HG03025 (cell line): ENCODE results near the gene AFMID.
"Not testable (repeated sequence)": the region's sequence is repeated elsewhere in the genome, so short reads cannot be mapped to it uniquely, and the experiment has no call there.

ENCODE experiments used
- ATAC-seq: cut with Tn5 transposase; IDR thresholded peaks from one replicate; pipeline ENCODE4 v1.9.1; 2021; ENCODE audit warnings: mild to moderate bottlenecking, moderate library complexity; ENCODE audit not compliant: unreplicated experiment, low FRiP score

Gene AFMID

GRCh38 chr17:78252701-78253635 is 65.8 kb downstream of the AFMID start:
- ATAC-seq, result no peak

GRCh38 chr17:78253636-78253945 is 66.4 kb downstream of the AFMID start:
- not testable (repeated sequence) for ATAC-seq

GRCh38 chr17:78253946-78254672 is 66.9 kb downstream of the AFMID start:
- no peak for ATAC-seq

- ATAC-seq, result no peak
These were observed 68.0 kb downstream of the AFMID start for GRCh38 chr17:78255029-78255656.

GRCh38 chr17:78255953-78256706 is 69.0 kb downstream of the AFMID start:
- no peak for ATAC-seq

- ATAC-seq, result no peak
These were observed 69.8 kb downstream of the AFMID start for GRCh38 chr17:78256707-78257591.
